NCI-H2227 (cell line): ENCODE measurements around the gene INPP5J.
"Not testable (repeated sequence)": the region's sequence is repeated elsewhere in the genome, so short reads cannot be mapped to it uniquely, and the experiment has no call there.

Experiments
- DNase-seq: peaks from one replicate; lab custom pipeline; 2025; ENCODE audit not compliant: unreplicated experiment; lab: John Stamatoyannopoulos, UW

Gene INPP5J

GRCh38 chr22:31086703-31087330, 35.9 kb upstream of the INPP5J start:
- DNase-seq = no peak

- no peak for DNase-seq
Measured at GRCh38 chr22:31087744-31088215, 35.0 kb upstream of the INPP5J start.

- DNase-seq = no peak
Measured at GRCh38 chr22:31088233-31088986, 34.4 kb upstream of the INPP5J start.

DNA sequence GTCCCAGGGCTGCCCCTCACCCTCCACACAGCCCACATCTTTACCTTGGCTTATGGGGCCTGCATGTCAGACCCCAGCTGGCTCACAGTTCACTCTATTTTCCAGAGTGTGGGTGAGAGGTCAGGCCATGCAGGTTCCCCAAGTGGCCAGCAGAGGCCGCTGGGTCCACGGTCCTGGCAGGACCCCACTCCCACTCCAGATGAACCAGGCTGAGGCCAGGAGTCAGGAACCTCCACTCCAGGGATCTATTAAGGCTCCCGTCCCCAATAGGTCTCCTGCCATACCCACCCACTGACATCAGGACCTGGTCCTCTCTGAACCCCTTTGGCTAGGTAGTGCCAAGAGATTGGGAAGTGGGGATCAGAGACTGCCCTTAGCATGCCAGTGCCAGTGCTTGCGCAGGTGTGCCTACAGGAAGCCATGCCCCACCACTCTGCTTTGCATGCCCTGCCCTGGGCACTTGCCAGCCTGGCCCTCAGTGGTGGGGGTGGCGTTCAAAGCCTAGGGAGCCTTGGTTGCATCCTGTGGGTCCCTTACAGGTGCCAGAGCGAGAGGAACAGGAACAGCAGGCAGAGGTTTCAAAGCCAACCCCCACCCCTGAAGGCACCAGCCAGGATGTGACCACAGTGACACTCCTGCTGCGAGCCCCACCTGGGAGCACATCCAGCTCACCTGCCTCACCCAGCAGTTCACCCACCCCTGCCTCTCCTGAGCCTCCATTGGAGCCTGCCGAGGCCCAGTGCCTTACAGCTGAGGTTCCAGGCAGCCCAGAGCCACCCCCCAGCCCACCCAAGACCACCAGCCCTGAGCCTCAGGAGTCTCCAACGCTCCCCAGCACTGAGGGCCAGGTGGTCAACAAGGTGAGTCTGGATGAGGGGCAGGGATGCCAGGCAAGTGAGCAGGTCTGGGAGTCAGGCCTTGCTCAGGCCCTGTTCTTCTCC, 33.3 kb upstream of the INPP5J start:
- no peak for DNase-seq

GRCh38 chr22:31090217-31091085, 32.3 kb upstream of the INPP5J start:
- no peak for DNase-seq

- no peak for DNase-seq
Measured at GRCh38 chr22:31091106-31091975, 31.4 kb upstream of the INPP5J start.

GRCh38 chr22:31092161-31092560, 30.6 kb upstream of the INPP5J start:
- DNase-seq = no peak

- DNase-seq = no peak
Measured at GRCh38 chr22:31093086-31093850, 29.5 kb upstream of the INPP5J start.

DNA sequence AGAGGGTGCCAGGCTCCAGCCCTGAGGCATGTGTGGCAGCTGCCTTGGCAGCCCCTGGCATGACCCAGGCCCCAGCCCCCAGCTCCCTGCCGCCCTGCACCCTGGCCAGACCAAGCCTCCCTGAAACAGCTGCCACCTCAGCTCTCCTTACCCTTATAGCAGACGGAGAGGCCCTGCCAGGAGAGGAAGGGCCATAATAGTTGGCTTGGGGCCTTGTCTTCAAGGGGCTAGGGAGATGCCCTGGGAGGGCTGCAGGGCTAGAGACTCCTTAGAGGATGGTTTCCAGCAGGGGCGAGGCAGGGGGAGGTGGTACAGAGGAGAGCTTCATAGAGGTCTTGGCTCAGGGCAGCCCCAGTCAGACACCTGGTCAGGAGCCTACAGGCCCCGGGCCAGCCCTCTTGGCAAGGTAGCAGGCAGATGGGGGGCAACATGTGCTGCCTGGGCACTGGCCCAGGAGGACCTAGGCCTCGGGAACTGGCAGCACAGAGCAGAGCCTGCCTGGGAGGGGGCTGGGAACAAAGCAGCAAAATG, 28.7 kb upstream of the INPP5J start:
- DNase-seq = no peak

GRCh38 chr22:31094741-31095140, 28.0 kb upstream of the INPP5J start:
- no peak for DNase-seq

DNA sequence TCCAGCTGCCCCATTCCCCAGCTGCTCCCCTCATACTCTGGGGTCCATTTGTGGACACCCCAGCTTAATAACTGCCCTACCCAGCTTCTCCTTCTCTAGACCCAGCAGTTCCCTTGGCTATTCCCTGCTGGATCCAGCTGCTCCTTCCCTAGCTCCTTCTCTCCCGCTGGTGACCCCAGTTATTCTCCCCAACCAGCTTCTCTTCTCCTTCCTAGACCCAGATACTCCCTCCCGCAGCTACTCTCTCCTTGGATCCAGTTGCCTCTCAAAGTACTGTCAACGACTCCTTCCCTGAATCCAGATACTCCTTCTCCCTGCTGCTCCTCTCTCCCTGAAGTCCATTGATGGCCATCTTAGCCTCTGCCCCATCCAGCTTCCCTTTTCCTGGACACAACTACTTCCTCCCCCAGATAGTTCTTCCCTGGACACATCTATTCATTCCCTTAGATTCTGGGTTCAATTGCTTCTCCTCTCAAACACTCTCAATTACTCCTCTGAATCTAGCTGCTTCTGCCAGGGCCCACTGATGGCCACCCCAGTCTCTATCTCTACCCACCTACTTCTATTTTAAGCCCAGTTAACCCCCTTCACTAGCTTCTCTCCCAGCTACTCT, 27.0 kb upstream of the INPP5J start:
- DNase-seq = no peak

GRCh38 chr22:31096657-31097279, 26.0 kb upstream of the INPP5J start:
- no peak for DNase-seq

DNA sequence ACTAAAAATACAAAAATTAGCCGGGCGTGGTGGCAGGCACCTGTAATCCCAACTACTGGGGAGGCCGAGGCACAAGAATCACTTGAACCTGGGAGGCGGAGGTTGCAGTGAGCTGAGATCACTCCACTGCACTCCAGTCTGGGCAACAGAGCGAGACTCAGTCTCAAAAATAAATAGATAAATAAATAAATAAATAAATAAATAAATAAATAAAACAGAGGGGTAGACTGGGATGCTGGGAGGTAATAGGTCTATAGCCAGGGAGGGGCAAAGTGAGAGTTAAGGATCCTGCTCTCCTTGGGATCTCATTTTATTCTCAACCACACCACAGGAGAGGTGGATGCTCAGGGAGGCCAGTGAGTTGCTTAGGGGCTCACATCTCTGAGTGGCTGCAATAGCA, 25.2 kb upstream of the INPP5J start:
- not testable (repeated sequence) for DNase-seq

GRCh38 chr22:31097941-31098631, 24.7 kb upstream of the INPP5J start:
- DNase-seq = no peak

- DNase-seq = no peak
Measured at GRCh38 chr22:31098632-31099110, 24.1 kb upstream of the INPP5J start.

- no peak for DNase-seq
Measured at GRCh38 chr22:31099386-31099785, 23.4 kb upstream of the INPP5J start.
